GM12878 (cell line): ENCODE measurements around the gene FRS3.

Experiments used
- FOS ChIP-seq: IDR thresholded peaks from 3 replicates; pipeline ENCODE4 v1.6.1; 2011; ENCODE audit warnings: borderline replicate concordance; ENCODE audit not compliant: insufficient read length; ENCODE audit errors: extremely low read depth
- KDM1A ChIP-seq: fragments of 200-600 bp; sonication (generic); IDR thresholded peaks from 2 replicates; pipeline ENCODE4 v1.6.1; 2016; ENCODE audit warnings: borderline replicate concordance
- TAF1 ChIP-seq: IDR thresholded peaks from 2 replicates; pipeline ENCODE4 v1.6.1; 2011; ENCODE audit warnings: mild to moderate bottlenecking, low read depth, low read length, borderline replicate concordance
- TF ChIP-seq, protein P1 (sequence below), 3 experiments: IDR thresholded peaks in 2 of 3; conservative IDR thresholded peaks in 1 of 3; 2 replicates each; pipeline ENCODE4 v1.5.1; 2011; ENCODE audit warnings: low read depth in 3 of 3, low read length in 3 of 3, mild to moderate bottlenecking in 3 of 3, control low read depth in 2 of 3, moderate library complexity in 2 of 3, inconsistent platforms in 1 of 3, mixed read lengths in 1 of 3; ENCODE audit not compliant: control insufficient read depth in 2 of 3, insufficient read depth in 1 of 3; ENCODE audit errors: extremely low read depth in 1 of 3
- TF ChIP-seq, protein P2 (sequence below): IDR thresholded peaks from 2 replicates; pipeline ENCODE4 v1.6.1; 2011; ENCODE audit warnings: low read depth, low read length, improper control_type of control experiment, borderline replicate concordance

- TF ChIP-seq TAF1 (no peak), KDM1A (no peak), FOS (no peak)
- TF ChIP-seq, protein P1, sequence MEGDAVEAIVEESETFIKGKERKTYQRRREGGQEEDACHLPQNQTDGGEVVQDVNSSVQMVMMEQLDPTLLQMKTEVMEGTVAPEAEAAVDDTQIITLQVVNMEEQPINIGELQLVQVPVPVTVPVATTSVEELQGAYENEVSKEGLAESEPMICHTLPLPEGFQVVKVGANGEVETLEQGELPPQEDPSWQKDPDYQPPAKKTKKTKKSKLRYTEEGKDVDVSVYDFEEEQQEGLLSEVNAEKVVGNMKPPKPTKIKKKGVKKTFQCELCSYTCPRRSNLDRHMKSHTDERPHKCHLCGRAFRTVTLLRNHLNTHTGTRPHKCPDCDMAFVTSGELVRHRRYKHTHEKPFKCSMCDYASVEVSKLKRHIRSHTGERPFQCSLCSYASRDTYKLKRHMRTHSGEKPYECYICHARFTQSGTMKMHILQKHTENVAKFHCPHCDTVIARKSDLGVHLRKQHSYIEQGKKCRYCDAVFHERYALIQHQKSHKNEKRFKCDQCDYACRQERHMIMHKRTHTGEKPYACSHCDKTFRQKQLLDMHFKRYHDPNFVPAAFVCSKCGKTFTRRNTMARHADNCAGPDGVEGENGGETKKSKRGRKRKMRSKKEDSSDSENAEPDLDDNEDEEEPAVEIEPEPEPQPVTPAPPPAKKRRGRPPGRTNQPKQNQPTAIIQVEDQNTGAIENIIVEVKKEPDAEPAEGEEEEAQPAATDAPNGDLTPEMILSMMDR (IDR thresholded peaks at IDR 0.05 in 2 of 3, conservative IDR thresholded peaks at IDR 0.05 in 1 of 3; ENCODE audit: control insufficient read depth in 2 of 3, extremely low read depth in 1 of 3, insufficient read depth in 1 of 3, low read depth in 3 of 3, low read length in 3 of 3), result no peak
- TF ChIP-seq, protein P2, sequence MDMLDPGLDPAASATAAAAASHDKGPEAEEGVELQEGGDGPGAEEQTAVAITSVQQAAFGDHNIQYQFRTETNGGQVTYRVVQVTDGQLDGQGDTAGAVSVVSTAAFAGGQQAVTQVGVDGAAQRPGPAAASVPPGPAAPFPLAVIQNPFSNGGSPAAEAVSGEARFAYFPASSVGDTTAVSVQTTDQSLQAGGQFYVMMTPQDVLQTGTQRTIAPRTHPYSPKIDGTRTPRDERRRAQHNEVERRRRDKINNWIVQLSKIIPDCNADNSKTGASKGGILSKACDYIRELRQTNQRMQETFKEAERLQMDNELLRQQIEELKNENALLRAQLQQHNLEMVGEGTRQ, result no peak
Observed at GRCh38 chr6:41721414-41721813, 58.3 kb downstream of the FRS3 start.
